IMR-90 (cell line): ENCODE results near the gene ANKRD44. TPM values are rescaled to one million over a fixed set of nuclear protein-coding genes. Genes with fewer than 3 reads are reported as not detected.

Experiments
- ATAC-seq: fragments of 200-7000 bp; cut with Tn5 transposase; 2 replicates; pipeline ENCODE4 v1.9.1; 2020; ENCODE audit warnings: low read depth, mild to moderate bottlenecking, moderate library complexity
- BruUV-seq: library from RNA; stranded (reverse); fragments of 400-500 nt; replicated peaks from 2 replicates; lab custom pipeline; 2021; lab: Mats Ljungman, UMichigan
- CTCF ChIA-PET: fragments of 300-600 bp; formaldehyde crosslinking; extraction: SDS; loops from one replicate; lab custom pipeline; 2021; ENCODE audit warnings: antibody characterized with exemption; lab: Yijun Ruan, JAX
- POLR2A ChIA-PET: fragments of 300-600 bp; sonication (Branson Sonifier 250); formaldehyde crosslinking; loops from one replicate; lab custom pipeline; 2022; ENCODE audit warnings: antibody characterized with exemption; ENCODE audit not compliant: unreplicated experiment; lab: Charles Lee
- DNase-seq: peaks from one replicate; pipeline ENCODE4 v3.0.0; 2013
- H2AFZ ChIP-seq: replicated peaks from 2 replicates; pipeline ENCODE3; 2013; ENCODE audit warnings: low read length, mild to moderate bottlenecking; ENCODE audit not compliant: poor library complexity
- H2AK5ac ChIP-seq: 2 replicates; pipeline ENCODE4 v1.6.1; 2013; ENCODE audit warnings: low read depth, low read length, inconsistent platforms
- H2AK9ac ChIP-seq: replicated peaks from 2 replicates; pipeline ENCODE3; 2013; ENCODE audit warnings: mild to moderate bottlenecking, low read depth, low read length, moderate library complexity; ENCODE audit not compliant: poor library complexity
- H2BK120ac ChIP-seq: 2 replicates; pipeline ENCODE4 v1.6.1; 2013; ENCODE audit warnings: low read depth, low read length, inconsistent platforms
- H2BK15ac ChIP-seq: 3 replicates; pipeline ENCODE4 v1.6.1; 2013; ENCODE audit warnings: low read depth, low read length, inconsistent platforms
- H2BK20ac ChIP-seq: 2 replicates; pipeline ENCODE4 v1.6.1; 2013; ENCODE audit warnings: low read depth, mild to moderate bottlenecking, inconsistent platforms, low read length, moderate library complexity
- H2BK5ac ChIP-seq: 2 replicates; pipeline ENCODE4 v1.6.1; 2013; ENCODE audit warnings: mild to moderate bottlenecking, low read depth, low read length, inconsistent platforms; ENCODE audit not compliant: poor library complexity, severe bottlenecking
- H3K14ac ChIP-seq: replicated peaks from 2 replicates; pipeline ENCODE4 v1.6.1; 2013; ENCODE audit warnings: low read depth, low read length, inconsistent platforms
- H3K18ac ChIP-seq: 2 replicates; pipeline ENCODE4 v1.6.1; 2013; ENCODE audit warnings: low read depth, low read length, control low read depth
- H3K23ac ChIP-seq: 2 replicates; pipeline ENCODE4 v1.6.1; 2013; ENCODE audit warnings: low read depth, low read length, inconsistent platforms
- H3K27ac ChIP-seq: 2 replicates; pipeline ENCODE4 v1.5.1; 2013; ENCODE audit warnings: mild to moderate bottlenecking, control low read depth, low read length; ENCODE audit not compliant: insufficient read depth
- H3K27me3 ChIP-seq: 2 replicates; pipeline ENCODE4 v1.6.1; 2013; ENCODE audit warnings: low read length; ENCODE audit not compliant: control insufficient read depth, insufficient read depth
- H3K36me3 ChIP-seq: 2 replicates; pipeline ENCODE4 v1.6.1; 2013; ENCODE audit warnings: low read length, mixed read lengths; ENCODE audit not compliant: control insufficient read depth, insufficient read depth
- H3K4ac ChIP-seq: 2 replicates; pipeline ENCODE4 v1.6.1; 2013; ENCODE audit warnings: low read depth, low read length, inconsistent platforms
- H3K4me1 ChIP-seq: 2 replicates; pipeline ENCODE4 v1.6.1; 2013; ENCODE audit warnings: low read length, mixed read lengths; ENCODE audit not compliant: control insufficient read depth, insufficient read depth
- H3K4me2 ChIP-seq: 2 replicates; pipeline ENCODE4 v1.6.1; 2013; ENCODE audit warnings: low read depth, mild to moderate bottlenecking, control low read depth, low read length, moderate library complexity
- H3K4me3 ChIP-seq: 2 replicates; pipeline ENCODE4 v1.5.1; 2013; ENCODE audit warnings: low read depth, mild to moderate bottlenecking, control low read depth, low read length, moderate library complexity; ENCODE audit not compliant: insufficient read depth
- H3K56ac ChIP-seq: 2 replicates; pipeline ENCODE4 v1.6.1; 2013; ENCODE audit warnings: low read length, inconsistent platforms; ENCODE audit not compliant: insufficient read depth; ENCODE audit errors: extremely low read depth
- H3K79me1 ChIP-seq, 2 experiments: 2 replicates each; pipeline ENCODE4 v1.6.1; 2013; ENCODE audit warnings: low read length in 2 of 2, inconsistent platforms in 1 of 2, low read depth in 1 of 2
- H3K9ac ChIP-seq: 2 replicates; pipeline ENCODE4 v1.6.1; 2013; ENCODE audit warnings: low read depth, low read length, control low read depth
- H3K9me1 ChIP-seq: 2 replicates; pipeline ENCODE4 v1.6.1; 2013; ENCODE audit warnings: low read length, inconsistent platforms; ENCODE audit not compliant: insufficient read depth
- H3K9me3 ChIP-seq: 2 replicates; pipeline ENCODE4 v1.6.1; 2013; ENCODE audit warnings: low read length; ENCODE audit not compliant: control insufficient read depth, insufficient read depth
- H4K20me1 ChIP-seq: 2 replicates; pipeline ENCODE4 v1.6.1; 2013; ENCODE audit warnings: low read length, inconsistent platforms; ENCODE audit not compliant: insufficient read depth
- H4K5ac ChIP-seq: 2 replicates; pipeline ENCODE4 v1.6.1; 2013; ENCODE audit warnings: mild to moderate bottlenecking, low read depth, low read length, control low read depth
- H4K8ac ChIP-seq, 2 experiments: 2 replicates each; pipeline ENCODE4 v1.6.1; 2013; ENCODE audit warnings: low read depth in 2 of 2, low read length in 2 of 2, control low read depth in 1 of 2, inconsistent platforms in 1 of 2
- H4K91ac ChIP-seq: 2 replicates; pipeline ENCODE4 v1.6.1; 2013; ENCODE audit warnings: low read depth, low read length, inconsistent platforms; ENCODE audit not compliant: insufficient read depth
- BHLHE40 ChIP-seq: fragments of 150-350 bp; IDR thresholded peaks from 2 replicates; pipeline ENCODE4 v1.6.1; 2016; ENCODE audit warnings: mild to moderate bottlenecking, low read depth, low read length
- CEBPB ChIP-seq: IDR thresholded peaks from 2 replicates; pipeline ENCODE4 v1.6.1; 2012; ENCODE audit warnings: low read depth, low read length, improper control_type of control experiment
- CHD1 ChIP-seq: IDR thresholded peaks from 2 replicates; pipeline ENCODE4 v1.6.1; 2012; ENCODE audit warnings: low read depth, low read length, improper control_type of control experiment
- CTCF ChIP-seq: conservative IDR thresholded peaks from 2 replicates; pipeline ENCODE4 v1.5.1; 2012; ENCODE audit warnings: mild to moderate bottlenecking, low read depth, low read length, improper control_type of control experiment
- ELK1 ChIP-seq: fragments of 150-350 bp; IDR thresholded peaks from 2 replicates; pipeline ENCODE4 v1.6.1; 2016; ENCODE audit warnings: low read depth, mild to moderate bottlenecking, low read length, moderate library complexity, borderline replicate concordance
- FOS ChIP-seq: fragments of 150-350 bp; IDR thresholded peaks from 2 replicates; pipeline ENCODE4 v1.6.1; 2016; ENCODE audit warnings: low read depth, low read length
- MAFK ChIP-seq: IDR thresholded peaks from 2 replicates; pipeline ENCODE4 v1.6.1; 2012; ENCODE audit warnings: low read depth, low read length, improper control_type of control experiment
- MAZ ChIP-seq: IDR thresholded peaks from 2 replicates; pipeline ENCODE4 v1.6.1; 2012; ENCODE audit warnings: low read depth, mild to moderate bottlenecking, low read length, improper control_type of control experiment, moderate library complexity, borderline replicate concordance
- MXI1 ChIP-seq: IDR thresholded peaks from 2 replicates; pipeline ENCODE4 v1.6.1; 2012; ENCODE audit warnings: low read depth, mild to moderate bottlenecking, low read length, moderate library complexity, borderline replicate concordance
- NFE2L2 ChIP-seq: fragments of 150-350 bp; IDR thresholded peaks from 2 replicates; pipeline ENCODE4 v1.6.1; 2016; ENCODE audit warnings: low read depth, mild to moderate bottlenecking, low read length
- POLR2A ChIP-seq: IDR thresholded peaks from 2 replicates; pipeline ENCODE4 v1.6.1; 2012; ENCODE audit warnings: mild to moderate bottlenecking, low read depth, low read length
- RAD21 ChIP-seq: IDR thresholded peaks from 2 replicates; pipeline ENCODE4 v1.6.1; 2012; ENCODE audit warnings: low read length, improper control_type of control experiment
- RCOR1 ChIP-seq: IDR thresholded peaks from 2 replicates; pipeline ENCODE4 v1.6.1; 2012; ENCODE audit warnings: mild to moderate bottlenecking, low read length, improper control_type of control experiment; ENCODE audit not compliant: insufficient replicate concordance
- RFX5 ChIP-seq: IDR thresholded peaks from 2 replicates; pipeline ENCODE4 v1.8.0; 2012; ENCODE audit warnings: low read depth, mild to moderate bottlenecking, low read length, moderate library complexity
- SMC3 ChIP-seq: fragments of 150-350 bp; IDR thresholded peaks from 2 replicates; pipeline ENCODE4 v1.6.1; 2016; ENCODE audit warnings: low read depth, mild to moderate bottlenecking, antibody characterized with exemption, low read length, moderate library complexity
- WGBS, 2 experiments: methylation state at CpG; one replicate each; pipeline versions ENCODE4 v1.1.5 to v1.1.7; 2013; ENCODE audit warnings: missing lambda C conversion rate in 2 of 2; ENCODE audit not compliant: insufficient read length in 1 of 2; ENCODE audit errors: extremely low coverage in 2 of 2; 5-methylcytosine and 5-hydroxymethylcytosine counted together
- dilution Hi-C: fragments of 300-500 bp; cut with HindIII; formaldehyde crosslinking; loops from one replicate; pipeline ENCODE4 v1.14.3; 2018; ENCODE audit warnings: low sequenced_read_pairs; ENCODE audit not compliant: unreplicated experiment
- in situ Hi-C: fragments of 300-500 bp; cut with MboI; formaldehyde crosslinking; loops from 3 replicates; pipeline ENCODE4 v1.14.3; 2019; ENCODE audit warnings: low sequenced_read_pairs, inconsistent platforms, mixed read lengths
- intact Hi-C: fragments of 100-400 bp; cut with micrococcal nuclease; formaldehyde crosslinking; loops from 2 replicates; pipeline ENCODE4 v1.10.0; 2022
- polyA plus RNA-seq, 3 experiments: library from polyadenylated mRNA; depleted of rRNA; stranded (reverse); fragments of >200 nt; gene quantifications; 2 replicates each; pipeline ENCODE4 v1.2.3, GENCODE V29; 2012; ENCODE audit warnings: low replicate concordance in 1 of 3
- total RNA-seq: library from RNA; depleted of rRNA; stranded (reverse); fragments of >200 nt; gene quantifications from 2 replicates; pipeline ENCODE4 v1.2.3, GENCODE V29; 2012
- TF ChIP-seq, protein P1 (sequence below): fragments of 150-350 bp; IDR thresholded peaks from 2 replicates; pipeline ENCODE4 v1.6.1; 2017; ENCODE audit warnings: mild to moderate bottlenecking, antibody characterized with exemption, low read length, low read depth

Gene ANKRD44
- total and polyA plus RNA-seq, 2 of the 4 experiments (the other 2 are of a cell fraction): 5.2 to 15.6 TPM

- H4K91ac ChIP-seq: no peak overlapping the region
- WGBS, 2 experiments: no CpG with 5 or more reads among the region's 1 CpG
- no peak overlapping the region for H3K56ac ChIP-seq
- peaks cover 9% of the 10 kb centered on the region for H3K4me1 ChIP-seq
- H3K27me3 ChIP-seq: no peaks in the 10 kb centered on the region
- no peaks in the 10 kb centered on the region for H3K36me3 ChIP-seq
- no peak overlapping the region for H2AK5ac ChIP-seq
- no peak overlapping the region for H2BK5ac ChIP-seq
- H4K8ac ChIP-seq: no peak overlapping the region
- no peaks in the 10 kb centered on the region for H4K20me1 ChIP-seq
- H2BK20ac ChIP-seq: no peak overlapping the region
- H3K79me1 ChIP-seq: no peaks in the 10 kb centered on the region; a peak in 1 of 4 replicates
- no peak overlapping the region for H3K9ac ChIP-seq
- H3K18ac ChIP-seq: no peak overlapping the region
- H2BK120ac ChIP-seq: no peak overlapping the region
- no peaks in the 10 kb centered on the region for H3K9me3 ChIP-seq
- no peak overlapping the region for H3K23ac ChIP-seq
- no peak for DNase-seq
- H2AFZ ChIP-seq: no peak overlapping the region
- H4K5ac ChIP-seq: no peak overlapping the region
- H3K4me2 ChIP-seq: no peak overlapping the region
- dilution Hi-C loops: no loop called here
- no peak overlapping the region for H2BK15ac ChIP-seq
- no peak overlapping the region for H3K4me3 ChIP-seq
- no TSS peak for BruUV-seq
- intact Hi-C loops: no loop called here
- no peak overlapping the region for H3K27ac ChIP-seq
- no peak overlapping the region for H3K4ac ChIP-seq
- ChIA-PET CTCF (no interaction called here), POLR2A (no interaction called here)
- TF ChIP-seq ELK1 (no peak), RAD21 (no peak), CTCF (no peak), RFX5 (no peak), SMC3 (no peak), NFE2L2 (no peak), POLR2A (no peak), MAFK (no peak), FOS (no peak), CHD1 (no peak), BHLHE40 (no peak), MXI1 (no peak), RCOR1 (no peak), CEBPB (no peak), MAZ (no peak)
- TF ChIP-seq, protein P1, sequence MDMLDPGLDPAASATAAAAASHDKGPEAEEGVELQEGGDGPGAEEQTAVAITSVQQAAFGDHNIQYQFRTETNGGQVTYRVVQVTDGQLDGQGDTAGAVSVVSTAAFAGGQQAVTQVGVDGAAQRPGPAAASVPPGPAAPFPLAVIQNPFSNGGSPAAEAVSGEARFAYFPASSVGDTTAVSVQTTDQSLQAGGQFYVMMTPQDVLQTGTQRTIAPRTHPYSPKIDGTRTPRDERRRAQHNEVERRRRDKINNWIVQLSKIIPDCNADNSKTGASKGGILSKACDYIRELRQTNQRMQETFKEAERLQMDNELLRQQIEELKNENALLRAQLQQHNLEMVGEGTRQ: no peak
- H2AK9ac ChIP-seq: no peak overlapping the region
- ATAC-seq: no peak
- in situ Hi-C loops: no loop called here
- peaks cover 3% of the 10 kb centered on the region for H3K9me1 ChIP-seq
- H3K14ac ChIP-seq: no peak overlapping the region
These were observed 170.5 kb downstream of the ANKRD44 start for GRCh38 chr2:197140045-197140444.
